ENCODE results near the gene DNAJB14. TPM values are rescaled to one million over a fixed set of nuclear protein-coding genes. Genes with fewer than 3 reads are reported as not detected.

DNAJB14 gene
- total RNA-seq, 1 experiment from 2014 or later, result 18.9 TPM

DNA sequence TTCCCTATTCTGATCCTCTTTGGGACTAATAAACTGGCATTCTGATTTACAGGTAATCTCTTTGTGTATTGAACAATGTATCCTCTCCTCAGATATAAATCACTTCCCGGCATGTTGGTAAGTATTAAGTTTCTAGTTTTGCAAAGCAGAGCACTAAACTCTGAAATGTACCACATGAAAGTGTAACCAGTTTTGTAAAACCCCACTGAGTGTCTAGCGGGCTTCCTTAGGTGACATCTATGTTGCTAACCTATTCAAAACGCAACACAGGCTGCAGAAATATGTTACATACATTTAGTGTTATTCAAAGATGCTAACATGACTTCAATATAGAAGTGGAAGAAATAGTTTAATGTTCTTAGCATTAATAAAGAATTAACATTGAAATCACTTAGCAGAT is 25.2 kb downstream of the DNAJB14 start:
- no peaks in the 10 kb centered on the region for H3K27me3 ChIP-seq (ENCODE audit: low read length)
- ChIA-PET CTCF (no interaction called here), POLR2A (ENCODE audit: unreplicated experiment) (no interaction called here)
- H3K27ac ChIP-seq (ENCODE audit: low read length), result no peak overlapping the region
- H3K79me2 ChIP-seq (ENCODE audit: low read length), result no peaks in the 10 kb centered on the region
- no peaks in the 10 kb centered on the region for H4K20me1 ChIP-seq (ENCODE audit: low read length)
- no peaks in the 10 kb centered on the region for H3K36me3 ChIP-seq (ENCODE audit: low read depth, low read length)
- intact Hi-C loops (cut with micrococcal nuclease), result no loop called here
- no peak overlapping the region for H2AFZ ChIP-seq (ENCODE audit: low read length)
- H3F3A ChIP-seq (ENCODE audit: low read length, unreplicated experiment), result no peaks in the 10 kb centered on the region
- DNase-seq, result no peak
- H3K4me1 ChIP-seq (ENCODE audit: insufficient read depth, low read length), result no peaks in the 10 kb centered on the region
- H3K4me2 ChIP-seq (ENCODE audit: low read length), result no peak overlapping the region
- no peak overlapping the region for H3K9ac ChIP-seq (ENCODE audit: low read length)
- TF ChIP-seq, protein P1, sequence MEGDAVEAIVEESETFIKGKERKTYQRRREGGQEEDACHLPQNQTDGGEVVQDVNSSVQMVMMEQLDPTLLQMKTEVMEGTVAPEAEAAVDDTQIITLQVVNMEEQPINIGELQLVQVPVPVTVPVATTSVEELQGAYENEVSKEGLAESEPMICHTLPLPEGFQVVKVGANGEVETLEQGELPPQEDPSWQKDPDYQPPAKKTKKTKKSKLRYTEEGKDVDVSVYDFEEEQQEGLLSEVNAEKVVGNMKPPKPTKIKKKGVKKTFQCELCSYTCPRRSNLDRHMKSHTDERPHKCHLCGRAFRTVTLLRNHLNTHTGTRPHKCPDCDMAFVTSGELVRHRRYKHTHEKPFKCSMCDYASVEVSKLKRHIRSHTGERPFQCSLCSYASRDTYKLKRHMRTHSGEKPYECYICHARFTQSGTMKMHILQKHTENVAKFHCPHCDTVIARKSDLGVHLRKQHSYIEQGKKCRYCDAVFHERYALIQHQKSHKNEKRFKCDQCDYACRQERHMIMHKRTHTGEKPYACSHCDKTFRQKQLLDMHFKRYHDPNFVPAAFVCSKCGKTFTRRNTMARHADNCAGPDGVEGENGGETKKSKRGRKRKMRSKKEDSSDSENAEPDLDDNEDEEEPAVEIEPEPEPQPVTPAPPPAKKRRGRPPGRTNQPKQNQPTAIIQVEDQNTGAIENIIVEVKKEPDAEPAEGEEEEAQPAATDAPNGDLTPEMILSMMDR (conservative IDR thresholded peaks at IDR 0.05; ENCODE audit: low read depth, low read length), result no peak
- TF ChIP-seq EZH2 (IDR thresholded peaks at IDR 0.05; ENCODE audit: low read length, unreplicated experiment), result no peak
- no peak for TF ChIP-seq EZH2phosphoT487 (IDR thresholded peaks at IDR 0.05; ENCODE audit: borderline replicate concordance, low read length)
- no peak overlapping the region for H3K4me3 ChIP-seq (ENCODE audit: low read length)
- ATAC-seq, result no peak
- no peaks in the 10 kb centered on the region for H3K9me2 ChIP-seq (replicated peaks; ENCODE audit: low read length)
- H3K9me3 ChIP-seq (ENCODE audit: low read length), result no peaks in the 10 kb centered on the region
- BruUV-seq (replicated peaks), result no TSS peak

DNA sequence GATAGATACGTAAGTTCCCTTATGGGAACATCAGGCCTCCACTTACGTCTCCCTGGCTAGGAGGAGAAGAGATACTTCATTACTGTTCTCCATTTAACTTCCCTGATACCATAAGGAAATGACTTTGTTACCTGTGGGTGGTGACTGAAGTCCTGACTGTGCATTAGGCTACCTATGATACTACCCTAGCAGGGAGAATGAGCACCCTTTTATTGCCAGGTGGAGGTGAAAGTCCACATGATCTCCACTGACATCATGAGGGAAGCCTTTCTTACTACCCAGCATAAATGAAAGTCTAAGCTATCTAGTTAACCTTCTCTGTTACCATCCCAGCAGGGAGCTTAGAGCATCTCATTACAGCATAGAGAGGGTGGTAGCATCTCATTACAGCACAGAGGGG is 27.8 kb downstream of the DNAJB14 start:
- no peaks in the 10 kb centered on the region for H3K4me1 ChIP-seq (ENCODE audit: insufficient read depth, low read length)
- intact Hi-C loops (cut with micrococcal nuclease), result no loop called here
- H2AFZ ChIP-seq (ENCODE audit: low read length), result no peak overlapping the region
- H3K27ac ChIP-seq (ENCODE audit: low read length), result no peak overlapping the region
- H4K20me1 ChIP-seq (ENCODE audit: low read length), result no peaks in the 10 kb centered on the region
- H3K27me3 ChIP-seq (ENCODE audit: low read length), result no peaks in the 10 kb centered on the region
- DNase-seq (no peak), ATAC-seq (no peak)
- no TSS peak for BruUV-seq (replicated peaks)
- TF ChIP-seq EZH2phosphoT487 (IDR thresholded peaks at IDR 0.05; ENCODE audit: borderline replicate concordance, low read length) (no peak), EZH2 (IDR thresholded peaks at IDR 0.05; ENCODE audit: low read length, unreplicated experiment) (no peak)
- TF ChIP-seq, protein P1 (conservative IDR thresholded peaks at IDR 0.05; ENCODE audit: low read depth, low read length), result no peak
- H3K9me3 ChIP-seq (ENCODE audit: low read length), result no peaks in the 10 kb centered on the region
- no peaks in the 10 kb centered on the region for H3K79me2 ChIP-seq (ENCODE audit: low read length)
- no peaks in the 10 kb centered on the region for H3K9me2 ChIP-seq (replicated peaks; ENCODE audit: low read length)
- ChIA-PET CTCF (no interaction called here), POLR2A (ENCODE audit: unreplicated experiment) (no interaction called here)
- H3K4me2 ChIP-seq (ENCODE audit: low read length), result no peak overlapping the region
- H3F3A ChIP-seq (ENCODE audit: low read length, unreplicated experiment), result no peaks in the 10 kb centered on the region
- no peak overlapping the region for H3K9ac ChIP-seq (ENCODE audit: low read length)
- no peak overlapping the region for H3K4me3 ChIP-seq (ENCODE audit: low read length)
- H3K36me3 ChIP-seq (ENCODE audit: low read depth, low read length), result no peaks in the 10 kb centered on the region

DNA sequence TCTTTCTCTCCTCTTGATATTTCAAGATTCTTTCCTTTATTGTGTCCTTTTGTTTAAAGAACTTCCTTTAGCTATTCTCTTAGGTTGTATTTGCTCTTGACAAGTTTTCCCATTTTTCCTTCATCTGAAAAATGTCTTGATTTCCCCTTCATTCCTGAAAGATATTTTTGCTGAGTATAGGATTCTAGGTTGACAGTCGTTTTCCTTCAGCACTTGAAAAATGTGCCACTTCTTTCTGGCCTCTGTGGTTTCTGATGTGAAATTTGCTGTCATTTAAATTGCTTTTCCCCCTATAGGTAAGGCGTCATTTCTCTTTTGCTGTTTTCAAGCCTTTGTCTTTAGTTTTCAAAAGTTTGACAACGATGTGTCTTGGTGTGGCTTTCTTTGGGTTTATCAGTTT is 28.8 kb downstream of the DNAJB14 start:
- H3K27me3 ChIP-seq (ENCODE audit: low read length), result no peaks in the 10 kb centered on the region
- H3F3A ChIP-seq (ENCODE audit: low read length, unreplicated experiment), result no peaks in the 10 kb centered on the region
- H3K9me3 ChIP-seq (ENCODE audit: low read length), result no peaks in the 10 kb centered on the region
- TF ChIP-seq EZH2 (IDR thresholded peaks at IDR 0.05; ENCODE audit: low read length, unreplicated experiment) (no peak), EZH2phosphoT487 (IDR thresholded peaks at IDR 0.05; ENCODE audit: borderline replicate concordance, low read length) (no peak)
- TF ChIP-seq, protein P1 (conservative IDR thresholded peaks at IDR 0.05; ENCODE audit: low read depth, low read length), result no peak
- no peak overlapping the region for H3K4me2 ChIP-seq (ENCODE audit: low read length)
- H3K4me1 ChIP-seq (ENCODE audit: insufficient read depth, low read length), result no peaks in the 10 kb centered on the region
- H3K79me2 ChIP-seq (ENCODE audit: low read length), result no peaks in the 10 kb centered on the region
- H2AFZ ChIP-seq (ENCODE audit: low read length), result no peak overlapping the region
- intact Hi-C loops (cut with micrococcal nuclease), result no loop called here
- no peak overlapping the region for H3K4me3 ChIP-seq (ENCODE audit: low read length)
- DNase-seq (no peak), ATAC-seq (no peak)
- no TSS peak for BruUV-seq (replicated peaks)
- no peaks in the 10 kb centered on the region for H3K36me3 ChIP-seq (ENCODE audit: low read depth, low read length)
- POLR2A ChIA-PET (ENCODE audit: unreplicated experiment), result no interaction called here
- no peak overlapping the region for H3K27ac ChIP-seq (ENCODE audit: low read length)
- H3K9ac ChIP-seq (ENCODE audit: low read length), result no peak overlapping the region
- H4K20me1 ChIP-seq (ENCODE audit: low read length), result no peaks in the 10 kb centered on the region
- CTCF ChIA-PET, result no interaction called here
- H3K9me2 ChIP-seq (replicated peaks; ENCODE audit: low read length), result no peaks in the 10 kb centered on the region
